ENCODE data around the gene S100A2. TPM values are rescaled to one million over a fixed set of nuclear protein-coding genes. Genes with fewer than 3 reads are reported as not detected.

Gene S100A2
- polyA plus RNA-seq, 2 of the 4 experiments (the other 2 are of a cell fraction): 5.1 to 15.9 TPM

DNA sequence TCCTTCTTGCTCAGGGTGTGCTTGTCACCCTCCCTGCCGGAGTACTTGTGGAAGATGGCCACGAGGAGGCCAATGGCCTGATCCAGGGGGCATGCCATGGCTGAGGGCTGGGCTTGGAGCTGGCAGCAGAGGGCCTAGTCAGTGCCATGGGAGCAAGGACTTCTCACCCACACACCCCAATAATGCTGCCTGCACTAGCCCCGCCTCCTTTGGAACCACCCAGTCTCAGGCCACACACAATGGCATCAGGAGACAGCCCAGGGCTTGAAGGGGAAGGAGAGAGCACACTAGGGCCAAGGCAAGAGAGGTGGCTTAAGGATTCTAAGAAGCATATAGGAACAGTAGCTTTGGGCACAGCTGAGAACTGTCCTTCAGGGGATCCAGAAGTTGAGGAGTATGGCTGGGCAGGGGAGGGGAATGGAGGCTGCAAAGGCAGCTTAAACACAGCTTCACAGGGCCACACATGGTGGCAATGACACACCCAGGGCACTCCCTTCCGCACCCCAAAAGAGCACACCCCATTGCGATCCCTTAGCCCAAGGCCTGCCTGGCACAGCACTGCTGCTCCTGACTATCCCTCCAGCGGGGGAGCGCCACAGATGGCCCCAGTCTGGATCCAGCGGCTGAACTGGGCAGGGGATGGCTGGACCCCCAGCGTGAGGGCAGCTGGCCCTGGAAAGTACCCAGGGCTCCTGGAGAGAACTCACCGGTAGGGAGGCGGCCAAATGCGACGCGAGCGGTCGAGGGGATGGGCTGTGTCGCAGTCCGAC, 30.2 kb downstream of the S100A2 start, which contains the start of gene S100A6:
Gene S100A6 (minus strand): TSS at position 750 of the 770 bp plus-strand sequence. CDS start 652 bp downstream, at position 98.
- DNase-seq (ENCODE audit: low read depth in 1 of 2, low spot score in 1 of 2) (peak; percentile 65 to 74), FAIRE-seq (no peak), ATAC-seq (peak; percentile 37 to 51)
- H3K4me1 ChIP-seq: peaks cover 38% of the 10 kb centered on the region
- TF ChIP-seq, protein P1, sequence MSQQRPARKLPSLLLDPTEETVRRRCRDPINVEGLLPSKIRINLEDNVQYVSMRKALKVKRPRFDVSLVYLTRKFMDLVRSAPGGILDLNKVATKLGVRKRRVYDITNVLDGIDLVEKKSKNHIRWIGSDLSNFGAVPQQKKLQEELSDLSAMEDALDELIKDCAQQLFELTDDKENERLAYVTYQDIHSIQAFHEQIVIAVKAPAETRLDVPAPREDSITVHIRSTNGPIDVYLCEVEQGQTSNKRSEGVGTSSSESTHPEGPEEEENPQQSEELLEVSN (IDR thresholded peaks at IDR 0.05; ENCODE audit: borderline replicate concordance, low read depth): 0 out of 2 replicates have a peak, but pooled peaks have one; percentile 25
- TF ChIP-seq HOXB5 (CRISPR knock-in tag; IDR thresholded peaks at IDR 0.05): peak; percentile 71
- no peak for TF ChIP-seq FOSL2 (IDR thresholded peaks at IDR 0.05)
- TF ChIP-seq FOSL2 (CRISPR knock-in tag; IDR thresholded peaks at IDR 0.05): no peak
- TF ChIP-seq, protein P2, sequence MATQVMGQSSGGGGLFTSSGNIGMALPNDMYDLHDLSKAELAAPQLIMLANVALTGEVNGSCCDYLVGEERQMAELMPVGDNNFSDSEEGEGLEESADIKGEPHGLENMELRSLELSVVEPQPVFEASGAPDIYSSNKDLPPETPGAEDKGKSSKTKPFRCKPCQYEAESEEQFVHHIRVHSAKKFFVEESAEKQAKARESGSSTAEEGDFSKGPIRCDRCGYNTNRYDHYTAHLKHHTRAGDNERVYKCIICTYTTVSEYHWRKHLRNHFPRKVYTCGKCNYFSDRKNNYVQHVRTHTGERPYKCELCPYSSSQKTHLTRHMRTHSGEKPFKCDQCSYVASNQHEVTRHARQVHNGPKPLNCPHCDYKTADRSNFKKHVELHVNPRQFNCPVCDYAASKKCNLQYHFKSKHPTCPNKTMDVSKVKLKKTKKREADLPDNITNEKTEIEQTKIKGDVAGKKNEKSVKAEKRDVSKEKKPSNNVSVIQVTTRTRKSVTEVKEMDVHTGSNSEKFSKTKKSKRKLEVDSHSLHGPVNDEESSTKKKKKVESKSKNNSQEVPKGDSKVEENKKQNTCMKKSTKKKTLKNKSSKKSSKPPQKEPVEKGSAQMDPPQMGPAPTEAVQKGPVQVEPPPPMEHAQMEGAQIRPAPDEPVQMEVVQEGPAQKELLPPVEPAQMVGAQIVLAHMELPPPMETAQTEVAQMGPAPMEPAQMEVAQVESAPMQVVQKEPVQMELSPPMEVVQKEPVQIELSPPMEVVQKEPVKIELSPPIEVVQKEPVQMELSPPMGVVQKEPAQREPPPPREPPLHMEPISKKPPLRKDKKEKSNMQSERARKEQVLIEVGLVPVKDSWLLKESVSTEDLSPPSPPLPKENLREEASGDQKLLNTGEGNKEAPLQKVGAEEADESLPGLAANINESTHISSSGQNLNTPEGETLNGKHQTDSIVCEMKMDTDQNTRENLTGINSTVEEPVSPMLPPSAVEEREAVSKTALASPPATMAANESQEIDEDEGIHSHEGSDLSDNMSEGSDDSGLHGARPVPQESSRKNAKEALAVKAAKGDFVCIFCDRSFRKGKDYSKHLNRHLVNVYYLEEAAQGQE (IDR thresholded peaks at IDR 0.05): peak; percentile 35; the same call in 1 of the 2 replicates
- TF ChIP-seq, protein P3, sequence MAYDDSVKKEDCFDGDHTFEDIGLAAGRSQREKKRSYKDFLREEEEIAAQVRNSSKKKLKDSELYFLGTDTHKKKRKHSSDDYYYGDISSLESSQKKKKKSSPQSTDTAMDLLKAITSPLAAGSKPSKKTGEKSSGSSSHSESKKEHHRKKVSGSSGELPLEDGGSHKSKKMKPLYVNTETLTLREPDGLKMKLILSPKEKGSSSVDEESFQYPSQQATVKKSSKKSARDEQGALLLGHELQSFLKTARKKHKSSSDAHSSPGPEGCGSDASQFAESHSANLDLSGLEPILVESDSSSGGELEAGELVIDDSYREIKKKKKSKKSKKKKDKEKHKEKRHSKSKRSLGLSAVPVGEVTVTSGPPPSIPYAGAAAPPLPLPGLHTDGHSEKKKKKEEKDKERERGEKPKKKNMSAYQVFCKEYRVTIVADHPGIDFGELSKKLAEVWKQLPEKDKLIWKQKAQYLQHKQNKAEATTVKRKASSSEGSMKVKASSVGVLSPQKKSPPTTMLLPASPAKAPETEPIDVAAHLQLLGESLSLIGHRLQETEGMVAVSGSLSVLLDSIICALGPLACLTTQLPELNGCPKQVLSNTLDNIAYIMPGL (CRISPR knock-in tag; IDR thresholded peaks at IDR 0.05; ENCODE audit: borderline replicate concordance): no peak
- TF ChIP-seq POLR2A (IDR thresholded peaks at IDR 0.05; ENCODE audit: low read length): peak; percentile 95
- TF ChIP-seq FOSB (CRISPR knock-in tag; IDR thresholded peaks at IDR 0.05): 0 out of 2 replicates have a peak, but pooled peaks have one; percentile 30
- peak; percentile 74; the same call in 1 of the 2 replicates for TF ChIP-seq PHF8 (IDR thresholded peaks at IDR 0.05; ENCODE audit: borderline replicate concordance, low read depth)
- TF ChIP-seq GATA3 (IDR thresholded peaks at IDR 0.05; ENCODE audit: borderline replicate concordance): 0 out of 2 replicates have a peak, but pooled peaks have one; percentile 31
- TF ChIP-seq RAD21 (conservative IDR thresholded peaks at IDR 0.05 in 1 of 2, IDR thresholded peaks at IDR 0.05 in 1 of 2): no peak; a peak in 1 of 5 replicates
- TF ChIP-seq HOXA7 (CRISPR knock-in tag; IDR thresholded peaks at IDR 0.05): 0 out of 2 replicates have a peak, but pooled peaks have one; percentile 62
- peak; percentile 87 to 98; a peak in 4 of 5 replicates for TF ChIP-seq JUN (IDR thresholded peaks at IDR 0.05)
- TF ChIP-seq, protein P4, sequence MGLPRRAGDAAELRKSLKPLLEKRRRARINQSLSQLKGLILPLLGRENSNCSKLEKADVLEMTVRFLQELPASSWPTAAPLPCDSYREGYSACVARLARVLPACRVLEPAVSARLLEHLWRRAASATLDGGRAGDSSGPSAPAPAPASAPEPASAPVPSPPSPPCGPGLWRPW (IDR thresholded peaks at IDR 0.05): no peak
- no peak for TF ChIP-seq EHF (CRISPR knock-in tag; IDR thresholded peaks at IDR 0.05)
- TF ChIP-seq, protein P5, sequence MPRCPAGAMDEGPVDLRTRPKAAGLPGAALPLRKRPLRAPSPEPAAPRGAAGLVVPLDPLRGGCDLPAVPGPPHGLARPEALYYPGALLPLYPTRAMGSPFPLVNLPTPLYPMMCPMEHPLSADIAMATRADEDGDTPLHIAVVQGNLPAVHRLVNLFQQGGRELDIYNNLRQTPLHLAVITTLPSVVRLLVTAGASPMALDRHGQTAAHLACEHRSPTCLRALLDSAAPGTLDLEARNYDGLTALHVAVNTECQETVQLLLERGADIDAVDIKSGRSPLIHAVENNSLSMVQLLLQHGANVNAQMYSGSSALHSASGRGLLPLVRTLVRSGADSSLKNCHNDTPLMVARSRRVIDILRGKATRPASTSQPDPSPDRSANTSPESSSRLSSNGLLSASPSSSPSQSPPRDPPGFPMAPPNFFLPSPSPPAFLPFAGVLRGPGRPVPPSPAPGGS (IDR thresholded peaks at IDR 0.05): peak; percentile 96; the same call in 2 of the 3 replicates
- no peak for TF ChIP-seq FOXS1 (CRISPR knock-in tag; IDR thresholded peaks at IDR 0.05)
- TF ChIP-seq, protein P6, sequence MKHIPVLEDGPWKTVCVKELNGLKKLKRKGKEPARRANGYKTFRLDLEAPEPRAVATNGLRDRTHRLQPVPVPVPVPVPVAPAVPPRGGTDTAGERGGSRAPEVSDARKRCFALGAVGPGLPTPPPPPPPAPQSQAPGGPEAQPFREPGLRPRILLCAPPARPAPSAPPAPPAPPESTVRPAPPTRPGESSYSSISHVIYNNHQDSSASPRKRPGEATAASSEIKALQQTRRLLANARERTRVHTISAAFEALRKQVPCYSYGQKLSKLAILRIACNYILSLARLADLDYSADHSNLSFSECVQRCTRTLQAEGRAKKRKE (CRISPR knock-in tag; IDR thresholded peaks at IDR 0.05; ENCODE audit: low read depth): 0 out of 2 replicates have a peak, but pooled peaks have one; percentile 46
- no peak for TF ChIP-seq CHD4 (IDR thresholded peaks at IDR 0.05; ENCODE audit: borderline replicate concordance)
- TF ChIP-seq, protein P7, sequence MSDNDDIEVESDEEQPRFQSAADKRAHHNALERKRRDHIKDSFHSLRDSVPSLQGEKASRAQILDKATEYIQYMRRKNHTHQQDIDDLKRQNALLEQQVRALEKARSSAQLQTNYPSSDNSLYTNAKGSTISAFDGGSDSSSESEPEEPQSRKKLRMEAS (IDR thresholded peaks at IDR 0.05): no peak
- no peak for TF ChIP-seq HDAC2 (IDR thresholded peaks at IDR 0.05)
- CTCF ChIA-PET: interaction anchor here (0.6 to 18.2 kb wide), 16 partner anchors 10 to 361 kb away, joined by 3 to 471 read pairs (median 18); partner anchors contain the start of genes PGLYRP4, S100A1, S100A13 and S100A2
- peak within 1 kb of the TSS; percentile 68 for H3K4me3 ChIP-seq
- WGBS (ENCODE audit: missing lambda C conversion rate): 0% methylated on average over 8 of the region's 18 CpGs
- POLR2A ChIA-PET: interaction anchor here (0.6 to 7.0 kb wide), 14 partner anchors 11 to 455 kb away, joined by 3 to 114 read pairs (median 8); partner anchors contain the start of genes CHTOP, RPS27, S100A13 and S100A16
- peak within 1 kb of the TSS; percentile 97 for H3K4me2 ChIP-seq
- peak within 1 kb of the TSS; percentile 98 to 100 for H3K27ac ChIP-seq
- no peaks in the 10 kb centered on the region for H3K9me3 ChIP-seq

Measured in A549 (cell line).